Urothelium cell line (cell line): ENCODE measurements around the gene TCTA.

ENCODE experiments used
- DNase-seq: peaks from one replicate; pipeline ENCODE4 v3.0.0; 2011; ENCODE audit warnings: low spot score, mixed read lengths
- FAIRE-seq: peaks from 2 replicates; lab custom pipeline; 2011; peaks lifted over from hg19 to GRCh38; lab: Jason Lieb, UNC

The TCTA gene

GRCh38 chr3:49410066-49410845 is 2.0 kb upstream of the TCTA start:
- DNase-seq, result no peak
- FAIRE-seq, result no peak

- FAIRE-seq, result no peak
- no peak for DNase-seq
Measured at GRCh38 chr3:49410846-49411534, 1.2 kb upstream of the TCTA start.

DNA sequence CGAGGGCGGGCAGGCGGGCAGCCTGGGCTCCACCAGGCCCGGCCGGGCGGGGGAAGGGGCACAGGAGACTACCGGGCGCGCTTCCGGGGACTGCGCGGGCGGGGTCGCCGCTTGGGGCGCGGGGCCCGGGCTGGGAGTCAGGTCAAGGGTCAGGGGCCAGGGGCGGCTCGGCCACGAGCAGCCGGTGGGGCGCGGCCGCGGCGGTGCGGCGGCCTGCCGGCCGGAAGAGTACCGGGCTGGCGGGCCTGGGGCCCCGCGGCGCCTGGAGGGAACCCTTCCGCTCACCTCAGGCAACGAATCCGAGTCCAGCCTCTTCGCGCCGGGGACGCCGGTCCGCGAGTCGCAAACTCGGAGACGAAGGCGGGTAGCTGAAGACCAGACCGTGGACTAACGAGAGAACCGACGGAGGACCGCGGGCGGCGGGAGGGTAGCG is 672 bp upstream of the TCTA start:
- DNase-seq, result peak; percentile 53

GRCh38 chr3:49412632-49413337 is 562 bp downstream of the TCTA start:
- FAIRE-seq (no peak), DNase-seq (no peak)

More for the DNA sequence above, 672 bp upstream of the TCTA start:
- FAIRE-seq, result no peak

GRCh38 chr3:49413338-49413734 is 1.1 kb downstream of the TCTA start:
- DNase-seq (no peak), FAIRE-seq (no peak)

GRCh38 chr3:49414753-49415152 is 2.5 kb downstream of the TCTA start:
- FAIRE-seq (no peak), DNase-seq (no peak)

GRCh38 chr3:49415931-49416601 is 3.8 kb downstream of the TCTA start:
- FAIRE-seq, result no peak

GRCh38 chr3:49416867-49417266 is 4.6 kb downstream of the TCTA start:
- DNase-seq, result no peak
- no peak for FAIRE-seq

More at GRCh38 chr3:49415931-49416601, 3.8 kb downstream of the TCTA start:
- DNase-seq, result no peak

DNA sequence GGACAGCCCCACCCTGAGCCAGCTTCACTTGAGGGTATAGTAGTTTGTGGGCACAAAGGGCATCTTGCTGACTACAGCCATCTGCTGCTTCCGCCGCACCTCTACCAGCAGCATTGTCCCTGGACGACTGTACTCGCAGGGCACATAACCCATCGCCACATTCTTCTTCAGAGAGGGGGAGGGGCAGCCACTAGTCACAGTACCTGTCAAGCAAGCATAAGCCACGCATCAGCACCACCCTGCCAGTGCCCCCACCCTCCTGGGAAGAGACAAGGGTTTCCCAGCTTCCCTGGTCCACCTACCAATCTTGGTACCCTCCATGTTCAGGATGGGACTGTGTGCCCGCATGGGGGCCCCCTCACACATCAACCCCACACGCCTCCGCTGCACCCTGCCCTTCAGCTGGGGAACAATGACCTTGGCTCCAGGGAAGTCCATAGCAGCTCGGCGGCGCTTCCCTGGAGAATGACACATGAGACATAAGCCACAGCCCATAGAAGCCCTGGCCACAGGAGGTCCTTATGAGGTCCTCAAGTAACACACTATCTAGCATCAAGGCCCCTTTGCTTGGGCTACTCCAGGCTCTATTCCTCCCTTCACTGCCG is 5.4 kb downstream of the TCTA start:
- no peak for FAIRE-seq
- no peak for DNase-seq

DNA sequence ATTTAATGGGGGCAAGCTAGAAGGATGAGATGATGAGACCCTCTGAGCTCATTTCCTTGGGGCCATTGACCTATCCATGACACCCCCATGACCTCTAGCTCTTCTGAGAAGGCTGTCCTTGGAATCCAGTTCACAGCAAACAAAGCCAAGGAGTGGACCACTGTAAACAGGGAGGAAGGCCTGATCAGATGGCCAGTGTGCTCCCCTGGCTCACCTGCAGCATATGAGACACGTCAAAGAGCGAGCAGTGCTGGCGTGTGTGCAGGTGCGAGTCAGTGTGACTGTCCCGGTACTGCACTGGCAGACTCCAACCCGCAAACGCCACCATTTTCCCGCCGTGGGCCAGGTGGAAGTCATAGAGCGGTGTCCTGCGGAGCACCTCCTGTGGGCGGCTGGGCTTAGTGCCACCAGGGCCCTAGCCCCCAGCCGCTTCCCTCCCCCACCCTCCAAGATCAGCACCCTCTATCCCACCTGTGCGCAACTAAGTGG is 9.7 kb downstream of the TCTA start:
- DNase-seq (no peak), FAIRE-seq (no peak)

GRCh38 chr3:49422379-49423248 is 10.4 kb downstream of the TCTA start, which contains the start of gene AMT:
Gene AMT (minus strand): TSS chr3:49422473. CDS start chr3:49422450, 23 bp downstream.
- FAIRE-seq (no peak), DNase-seq (no peak)

DNA sequence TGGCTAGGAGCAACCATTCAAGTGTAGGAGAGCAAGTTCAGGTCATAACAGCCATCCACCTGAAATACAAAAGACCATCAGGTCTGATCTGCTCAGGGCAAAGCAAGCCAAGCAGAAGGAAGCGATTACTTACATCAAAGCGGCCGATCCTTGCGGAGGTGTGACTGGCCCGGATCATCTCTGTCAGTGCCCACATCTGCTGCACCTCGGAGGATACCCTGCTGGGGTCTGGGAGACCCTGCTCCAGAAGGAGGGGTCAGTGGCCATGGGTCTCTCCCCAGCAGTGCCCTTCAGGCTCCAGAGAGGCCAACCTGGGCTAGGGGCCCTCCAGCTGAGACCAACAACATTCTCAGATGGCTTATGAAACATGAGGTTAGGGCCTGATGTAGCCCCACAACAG is 12.6 kb downstream of the TCTA start:
- no peak for DNase-seq

DNA sequence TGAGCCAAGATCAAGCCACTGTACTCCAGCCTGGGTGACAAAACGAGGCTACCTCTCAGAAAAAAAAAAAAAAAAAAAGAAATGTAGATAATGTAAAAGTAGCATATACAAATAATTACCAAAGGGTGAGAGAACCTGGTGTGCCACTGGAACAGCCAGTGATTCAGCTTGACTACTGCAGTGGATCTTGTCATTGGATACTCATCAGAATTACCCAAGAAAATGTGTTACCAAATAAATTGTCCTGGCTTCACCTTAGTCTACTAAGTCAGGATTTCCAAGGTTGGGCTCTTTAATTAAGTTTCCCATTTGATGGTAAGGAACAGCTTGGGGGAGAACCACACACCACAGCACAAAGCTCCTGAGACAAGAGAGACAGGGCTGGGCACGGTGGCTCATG is 15.4 kb downstream of the TCTA start:
- DNase-seq, result no peak
- FAIRE-seq, result no peak

More for the DNA sequence above, 12.6 kb downstream of the TCTA start:
- no peak for FAIRE-seq

- FAIRE-seq (no peak), DNase-seq (no peak)
Measured at GRCh38 chr3:49428752-49429080, 16.5 kb downstream of the TCTA start.

DNA sequence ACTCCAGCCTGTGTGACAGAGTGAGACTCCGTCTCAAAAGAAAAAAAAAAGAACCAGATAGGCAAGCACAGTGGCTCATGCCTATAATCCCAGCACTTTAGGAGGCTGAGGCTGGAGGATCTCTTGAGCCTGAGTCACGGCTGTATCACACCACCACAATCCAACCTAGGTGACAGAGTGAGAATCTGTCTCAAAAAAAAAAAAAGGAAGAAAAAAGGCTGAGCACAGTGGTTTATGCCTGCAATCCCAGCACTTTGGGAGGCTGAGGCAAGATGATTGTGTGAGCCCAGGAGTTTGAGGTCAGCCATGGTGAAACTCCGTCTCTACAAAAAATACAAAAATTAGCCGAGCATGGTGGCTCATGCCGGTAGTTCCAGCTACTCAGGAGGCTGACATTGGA is 22.5 kb downstream of the TCTA start:
- FAIRE-seq, result no peak

GRCh38 chr3:49445391-49445790 is 33.2 kb downstream of the TCTA start:
- DNase-seq, result no peak
- FAIRE-seq, result no peak

More for the DNA sequence above, 22.5 kb downstream of the TCTA start:
- DNase-seq, result no peak

DNA sequence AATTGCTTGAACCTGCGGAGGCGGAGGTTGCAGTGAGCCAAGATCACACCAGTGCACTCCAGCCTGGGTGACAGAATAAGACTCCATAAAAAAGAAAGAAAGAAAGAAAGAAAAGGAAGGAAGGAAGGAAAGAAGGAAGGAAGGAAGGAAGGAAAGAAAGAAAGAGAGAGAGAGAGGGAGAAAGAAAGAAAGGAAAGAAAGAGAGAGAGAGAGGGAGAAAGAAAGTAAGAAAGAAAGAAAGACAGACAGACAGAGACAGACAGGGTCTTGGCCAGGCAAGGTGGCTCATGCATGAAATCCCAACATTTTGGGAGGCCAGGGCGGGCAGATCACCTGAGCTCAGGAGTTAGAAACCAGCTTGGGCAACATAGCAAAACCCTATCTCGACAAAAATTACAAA is 41.4 kb downstream of the TCTA start:
- FAIRE-seq (no peak), DNase-seq (no peak)

DNA sequence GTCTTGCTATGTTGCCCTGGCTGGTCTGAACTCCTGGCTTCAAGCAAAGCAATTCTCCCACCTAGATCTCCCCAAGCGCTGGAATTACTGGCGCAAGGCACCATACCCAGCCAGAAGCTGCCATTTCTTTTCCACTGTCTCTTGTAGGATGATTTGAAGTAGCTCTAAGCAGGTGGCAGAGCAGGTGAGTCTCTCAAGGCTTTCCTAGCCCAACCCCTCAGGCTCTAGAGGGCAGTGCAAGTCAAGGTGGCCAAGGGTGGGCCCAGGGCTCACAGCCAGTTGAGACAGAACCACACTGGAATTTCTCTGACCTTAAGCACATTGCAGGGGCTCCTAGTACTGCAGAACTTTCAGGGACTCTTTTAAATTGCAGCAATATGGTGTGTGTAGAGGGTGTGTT is 42.2 kb downstream of the TCTA start:
- DNase-seq (no peak), FAIRE-seq (no peak)

DNA sequence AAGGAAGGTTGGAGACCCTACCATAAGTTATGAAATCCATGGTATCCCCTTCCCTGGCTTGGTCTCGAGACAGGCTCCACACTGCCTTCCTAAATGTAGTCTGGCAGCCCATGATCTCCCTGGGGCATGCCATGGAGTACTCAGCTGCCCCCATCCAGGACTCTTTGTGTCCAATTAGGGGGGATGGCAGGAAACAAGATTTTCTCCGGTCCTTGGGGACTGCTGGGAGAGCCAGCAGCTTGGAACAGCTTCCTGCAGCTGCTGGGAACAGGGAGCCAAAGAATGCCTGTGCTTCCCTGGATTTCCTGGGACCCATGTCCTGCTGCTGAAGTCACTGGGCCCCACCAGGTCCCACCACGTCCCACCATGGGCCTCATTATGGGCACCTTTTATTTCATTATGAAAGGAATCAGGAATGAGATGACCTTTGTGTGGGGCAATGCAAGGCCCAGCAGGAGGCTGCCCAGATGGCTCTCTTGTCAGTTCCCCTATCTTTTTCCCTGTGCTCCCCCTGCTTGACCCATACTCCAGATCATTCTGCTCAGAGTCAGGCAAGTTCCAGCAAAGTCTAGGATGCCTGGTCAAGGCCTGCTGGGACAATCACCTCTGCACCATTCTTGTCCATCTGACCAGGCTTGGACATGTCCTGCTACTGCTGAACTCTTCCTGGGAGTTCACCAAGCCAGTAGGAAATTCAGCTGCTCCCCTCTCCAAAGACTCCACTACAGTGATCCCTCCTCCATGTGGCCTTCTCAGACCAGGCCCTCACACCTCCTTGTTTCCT is 42.9 kb downstream of the TCTA start:
- FAIRE-seq, result no peak

More for the DNA sequence above, 42.9 kb downstream of the TCTA start:
- no peak for DNase-seq
